HG03060 (cell line): ENCODE data around the gene GRID1.

Source experiments
- ATAC-seq: cut with Tn5 transposase; IDR thresholded peaks from one replicate; pipeline ENCODE4 v1.9.1; 2021; ENCODE audit warnings: low read depth, moderate number of reproducible peaks; ENCODE audit not compliant: unreplicated experiment

The GRID1 gene

GRCh38 chr10:85832988-85833387 is 533.6 kb downstream of the GRID1 start:
- no peak for ATAC-seq

- no peak for ATAC-seq
These were observed 535.2 kb downstream of the GRID1 start for GRCh38 chr10:85831422-85831821.

DNA sequence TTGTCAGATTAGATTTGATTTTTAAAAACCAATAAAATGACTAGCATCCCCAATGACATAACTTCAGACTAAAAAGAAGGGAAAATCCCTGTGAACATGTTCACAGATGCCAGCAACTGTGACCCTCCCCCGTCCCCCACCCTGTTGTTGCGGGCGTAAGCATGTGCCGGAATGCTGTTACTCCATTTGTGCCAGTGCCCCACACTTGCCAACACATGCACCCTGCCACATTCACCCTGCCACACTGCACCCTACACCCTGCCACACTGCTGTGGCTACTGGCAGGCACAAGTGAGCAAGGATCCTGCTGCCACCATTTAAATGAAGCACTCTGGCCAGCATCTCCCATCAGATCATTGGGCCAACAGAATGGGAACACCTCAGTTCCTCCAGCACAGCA is 540.2 kb downstream of the GRID1 start:
- ATAC-seq, result no peak

DNA sequence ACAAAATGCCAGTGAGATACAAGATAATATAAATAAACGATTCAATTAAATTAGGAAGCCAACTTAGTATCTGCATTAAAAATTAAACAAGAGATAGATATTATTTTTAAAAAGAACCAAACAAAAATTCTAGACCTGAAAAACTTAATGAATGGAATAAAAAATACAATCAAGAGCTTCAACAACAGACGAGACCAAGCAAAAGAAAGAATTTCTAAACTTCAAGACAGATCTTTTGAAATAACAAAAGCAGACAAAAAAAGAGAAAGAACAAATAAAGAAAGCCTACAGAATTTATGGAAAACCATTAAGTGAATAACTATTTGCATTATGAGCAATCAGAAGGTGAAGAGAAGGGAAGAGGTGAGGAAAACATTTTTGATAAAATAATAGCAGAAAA is 555.2 kb downstream of the GRID1 start:
- no peak for ATAC-seq

DNA sequence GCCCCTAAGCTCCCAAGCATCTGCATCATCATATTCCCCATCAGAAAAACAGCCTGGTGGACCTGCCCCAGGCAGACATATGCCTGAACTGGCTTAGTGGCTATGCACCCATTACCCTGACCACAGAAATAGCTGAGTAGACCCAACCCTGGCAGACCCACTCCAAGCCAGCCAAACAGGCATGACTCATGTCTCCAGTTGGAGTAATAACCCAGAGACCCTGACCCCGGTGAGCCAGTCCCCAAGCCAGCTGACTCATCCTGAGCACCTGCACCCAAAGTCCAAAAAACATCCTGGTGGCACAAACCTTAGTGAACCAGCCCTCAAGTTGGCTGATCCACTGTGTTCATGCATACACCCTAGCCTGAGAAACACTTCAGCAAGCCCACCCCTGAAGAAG is 555.9 kb downstream of the GRID1 start:
- ATAC-seq, result no peak

DNA sequence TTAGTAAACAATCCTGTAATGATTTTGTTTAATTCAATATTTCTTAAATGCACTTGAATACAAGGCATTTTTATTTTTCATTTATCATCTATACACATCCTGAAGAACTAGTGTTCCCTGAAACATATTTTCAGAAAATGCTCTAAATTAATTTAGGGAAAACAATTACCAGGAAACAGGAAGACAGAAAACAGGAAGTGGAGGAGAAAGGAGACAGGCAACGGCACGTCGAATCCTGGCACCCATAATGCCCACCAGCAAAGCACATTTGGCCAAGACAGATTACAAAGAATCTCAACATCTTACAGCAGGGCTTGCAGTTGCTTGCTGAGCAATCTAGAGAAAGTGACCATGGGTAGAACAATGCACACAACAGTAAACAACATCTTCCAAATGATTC is 571.1 kb downstream of the GRID1 start:
- ATAC-seq, result no peak

DNA sequence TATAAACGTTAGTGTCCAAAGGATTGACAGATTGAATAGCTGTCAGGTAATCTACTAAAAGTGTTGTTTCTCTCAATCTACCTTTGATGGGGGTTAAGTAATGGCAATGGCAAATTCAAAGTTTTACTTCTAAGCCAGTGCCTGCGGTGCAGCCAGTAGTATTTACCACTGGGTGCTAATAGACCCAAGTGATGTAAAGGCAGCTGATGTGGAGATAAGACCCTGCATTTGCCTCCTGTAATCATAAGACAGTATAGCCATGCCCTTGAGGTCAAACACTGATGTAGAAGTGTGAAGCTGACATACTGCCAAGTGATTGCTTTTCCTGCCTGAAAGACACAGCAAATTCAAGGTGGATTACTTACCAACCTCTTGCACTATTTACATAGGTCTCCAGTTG is 572.0 kb downstream of the GRID1 start:
- ATAC-seq, result no peak

- ATAC-seq, result no peak
These were observed 574.1 kb downstream of the GRID1 start for GRCh38 chr10:85792533-85792858.

- ATAC-seq, result no peak
These were observed 574.6 kb downstream of the GRID1 start for GRCh38 chr10:85791818-85792532.

DNA sequence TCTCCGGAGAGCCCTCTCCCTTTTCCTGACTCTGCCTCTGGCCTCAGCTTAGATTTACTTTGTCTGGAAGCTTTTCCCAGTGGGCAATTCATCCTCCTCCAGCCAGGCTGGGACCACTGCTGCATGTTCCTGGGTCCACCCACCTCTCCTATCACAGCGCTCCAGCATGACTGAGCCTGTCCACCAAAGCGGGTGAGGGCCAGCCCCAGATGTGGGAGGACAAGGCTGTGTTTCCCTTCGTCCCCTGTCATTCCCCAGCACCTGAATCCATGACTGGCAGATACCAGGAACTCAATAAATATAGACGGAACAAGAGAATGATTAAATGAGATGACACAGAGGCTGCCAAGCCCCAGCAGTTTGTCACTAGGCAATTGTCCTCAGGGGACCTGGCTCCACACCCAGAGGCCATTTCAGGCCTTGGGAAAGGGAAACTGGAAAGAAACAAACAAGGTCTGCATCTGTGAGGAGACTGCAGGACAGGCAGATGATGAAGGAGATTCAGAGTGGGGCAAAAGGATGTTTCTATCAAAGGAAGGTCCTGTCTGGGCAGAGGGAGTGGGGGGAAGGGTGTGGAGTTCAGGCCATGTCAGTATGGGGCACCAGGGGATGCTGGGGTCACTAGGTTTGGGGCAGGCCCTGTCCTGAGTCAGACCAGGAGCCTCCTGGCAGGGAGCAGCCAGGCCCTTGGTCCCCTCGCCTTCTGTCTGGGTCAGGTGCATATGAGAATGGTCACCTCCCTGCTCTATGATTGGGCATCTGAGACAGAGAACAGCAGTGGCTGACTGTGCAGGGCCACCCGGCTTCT is 576.4 kb downstream of the GRID1 start:
- no peak for ATAC-seq

- no peak for ATAC-seq
These were observed 577.5 kb downstream of the GRID1 start for GRCh38 chr10:85789125-85789524.

DNA sequence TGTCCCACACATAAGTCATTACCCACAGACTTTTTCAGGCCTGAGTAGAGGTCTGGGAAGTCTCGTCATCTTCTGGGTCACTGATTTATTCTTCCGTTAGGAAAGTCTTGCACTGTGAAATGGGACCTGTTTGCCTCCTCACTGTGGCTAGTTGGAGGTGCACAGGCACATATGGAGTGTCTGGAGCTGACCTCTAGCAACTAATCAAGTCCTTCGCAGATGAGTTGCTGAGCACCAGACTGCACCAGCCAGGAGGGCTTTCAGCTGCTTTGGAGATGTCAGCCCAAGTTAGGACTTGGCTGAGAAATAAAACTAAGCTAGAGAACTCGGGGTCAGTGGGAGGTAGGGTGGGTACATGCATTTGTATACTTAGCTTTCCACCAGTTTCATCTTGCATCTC is 578.0 kb downstream of the GRID1 start:
- no peak for ATAC-seq

GRCh38 chr10:85787881-85788280 is 578.7 kb downstream of the GRID1 start:
- no peak for ATAC-seq

DNA sequence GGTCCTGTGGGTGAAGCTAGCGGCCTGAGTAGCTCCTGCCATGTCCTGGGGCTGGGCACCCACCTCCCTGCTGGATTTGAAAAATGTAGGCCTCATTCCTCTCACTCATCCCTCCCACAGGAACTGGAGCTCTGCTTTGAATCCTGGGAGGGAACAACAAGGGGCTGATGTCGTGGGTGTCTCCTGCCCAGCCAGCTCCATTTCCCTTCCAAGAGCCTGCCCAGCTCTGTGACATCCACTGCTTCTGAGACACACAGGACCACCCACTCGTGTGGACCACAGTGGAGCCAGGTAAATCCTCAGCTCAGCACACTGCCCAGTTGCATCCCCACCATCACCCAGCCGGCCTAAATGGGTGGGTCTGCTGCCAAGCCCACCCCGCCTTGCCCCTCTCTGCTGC is 579.2 kb downstream of the GRID1 start:
- ATAC-seq, result no peak

DNA sequence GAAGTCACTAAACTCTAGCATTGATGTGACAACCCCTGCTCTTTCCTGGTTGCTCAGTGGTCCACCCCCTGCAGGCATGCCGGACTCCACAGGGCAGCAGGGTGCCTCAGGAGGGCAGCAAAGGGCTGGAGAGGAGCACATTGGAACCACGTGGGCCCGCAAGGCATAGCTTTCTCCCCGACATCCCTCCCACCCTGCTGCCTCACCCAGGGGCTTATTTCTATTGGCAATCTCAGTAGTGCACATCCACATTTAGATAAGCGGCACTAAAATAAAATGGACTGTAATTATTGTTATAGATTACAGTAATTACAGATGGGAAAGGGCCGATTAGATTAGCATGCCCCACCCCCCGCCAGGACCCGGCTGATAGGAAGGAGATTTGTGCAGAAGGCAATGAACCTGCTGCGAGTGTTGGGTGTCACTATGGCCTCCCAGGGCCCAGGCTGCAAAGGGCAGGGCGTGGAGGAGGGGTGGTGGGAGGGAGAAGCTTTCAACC is 580.1 kb downstream of the GRID1 start:
- ATAC-seq, result no peak

DNA sequence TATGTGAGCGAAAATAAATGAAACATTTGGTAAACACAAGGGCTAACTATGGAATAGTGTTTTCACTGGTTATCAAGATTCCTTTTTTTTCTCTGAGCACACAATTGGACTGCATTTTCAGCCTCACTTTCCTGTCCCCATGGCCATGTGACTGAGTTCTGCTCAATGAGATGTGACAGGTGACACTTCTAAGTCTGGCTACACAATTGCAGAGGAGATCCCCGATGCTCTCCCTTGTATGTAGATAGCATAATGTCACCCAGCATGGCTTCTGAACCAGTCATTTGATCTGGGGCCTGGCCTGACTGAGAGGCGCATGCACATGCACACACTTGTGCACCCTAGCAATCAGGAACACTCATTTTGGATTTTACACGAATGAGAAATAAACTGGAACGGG is 581.8 kb downstream of the GRID1 start:
- no peak for ATAC-seq

DNA sequence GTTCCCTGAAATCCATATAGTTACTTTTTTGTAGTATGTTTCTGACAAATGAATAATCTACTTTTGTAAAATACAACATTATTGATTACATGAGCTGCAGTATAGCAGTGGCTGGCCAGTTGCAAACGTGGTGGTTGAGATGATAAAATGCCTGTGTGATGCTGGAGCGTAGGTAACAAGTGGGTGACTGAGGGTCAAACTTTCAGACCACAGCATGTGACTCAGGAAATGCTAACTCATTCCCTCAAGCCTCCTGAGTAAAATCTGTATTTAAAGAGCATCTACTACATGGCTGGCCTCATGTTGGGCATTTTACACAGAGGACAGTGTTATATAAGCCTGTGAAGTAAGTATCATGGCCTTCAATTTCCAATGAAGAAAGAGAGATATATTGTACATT is 585.2 kb downstream of the GRID1 start:
- ATAC-seq, result no peak

DNA sequence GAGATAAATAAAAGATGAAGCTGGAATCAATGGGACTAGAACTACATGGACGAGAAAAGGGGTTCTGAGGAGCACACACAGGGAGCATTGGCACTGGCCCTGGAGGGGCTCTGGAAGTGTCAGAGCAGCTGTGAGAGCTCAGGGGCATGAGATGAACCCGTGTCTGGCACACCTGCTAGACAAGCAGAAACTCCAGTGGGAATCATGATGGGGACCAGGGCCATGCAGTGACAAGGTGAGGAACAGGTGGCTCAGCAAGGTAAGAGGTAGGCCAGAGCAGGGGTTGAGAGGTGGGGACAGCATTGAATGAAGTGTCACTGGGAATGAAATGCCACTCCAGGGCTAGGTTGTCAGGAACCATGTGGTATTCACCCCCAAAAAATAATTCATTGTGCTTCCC is 588.5 kb downstream of the GRID1 start:
- no peak for ATAC-seq

- ATAC-seq, result no peak
These were observed 598.7 kb downstream of the GRID1 start for GRCh38 chr10:85767891-85768290.

- no peak for ATAC-seq
These were observed 602.5 kb downstream of the GRID1 start for GRCh38 chr10:85764108-85764507.

DNA sequence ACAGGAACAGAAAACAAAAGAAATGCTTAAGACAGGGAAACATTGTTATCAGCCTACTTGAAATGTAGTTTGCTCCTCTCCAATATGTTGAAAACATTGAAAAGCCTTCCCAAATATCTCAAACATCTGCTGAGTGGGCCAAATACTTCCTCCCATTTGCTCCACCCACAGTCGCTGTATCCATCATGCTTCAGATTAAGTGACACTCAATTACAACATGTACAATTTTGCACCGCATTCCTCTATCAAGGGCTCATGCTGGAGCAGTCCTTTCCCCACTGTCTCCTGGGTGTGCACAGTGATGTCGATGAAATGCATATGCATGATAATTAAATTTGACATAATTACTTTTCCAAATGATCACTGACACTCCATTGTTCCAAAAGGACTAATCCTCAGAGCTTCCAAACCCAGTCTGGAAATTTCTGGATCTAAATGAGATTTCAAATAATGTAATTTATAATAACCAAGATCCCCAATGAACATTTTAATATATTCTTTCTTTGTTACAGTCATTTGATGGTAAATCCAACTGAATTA is 604.6 kb downstream of the GRID1 start:
- ATAC-seq, result no peak
